T-helper 2 cell treated with Interferon-gamma antibody and Interleukin-4, amounts not matched to agents 100 ng/mL and 5 ng/mL, for 36 hours (primary cell): ENCODE measurements around the gene MTUS2. TPM values are rescaled to one million over a fixed set of nuclear protein-coding genes. Genes with fewer than 3 reads are reported as not detected.

ENCODE experiments used
- intact Hi-C: fragments of 100-400 bp; cut with micrococcal nuclease; formaldehyde crosslinking; loops from one replicate; pipeline ENCODE4 v1.15.1; 2023
- total RNA-seq: library from RNA; stranded (reverse); gene quantifications from 2 replicates; pipeline ENCODE4 v1.2.3, GENCODE V29; 2022

MTUS2 gene
- total RNA-seq, 1 donor from 2014 or later, result not detected

DNA sequence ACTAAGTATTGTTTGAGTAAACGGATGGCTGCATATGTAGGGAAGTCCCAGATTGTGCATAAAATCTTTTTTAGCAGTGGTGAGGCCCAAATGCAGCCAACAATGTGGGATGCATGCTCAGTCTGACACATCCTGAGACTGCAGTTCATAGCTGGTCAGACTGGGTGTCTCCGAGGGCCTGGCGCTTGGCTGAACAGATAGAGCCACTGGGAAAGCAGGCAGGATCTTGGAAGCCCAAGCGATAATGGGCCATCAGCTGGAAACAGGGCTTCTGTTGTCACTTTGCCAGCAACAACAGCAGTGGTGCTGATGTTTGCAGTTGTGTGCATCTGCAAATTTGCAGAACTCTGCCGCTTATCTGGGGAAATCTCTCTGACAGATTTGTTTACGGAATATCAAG lies 36.1 kb downstream of the MTUS2 start:
- intact Hi-C loops, result no loop called here

DNA sequence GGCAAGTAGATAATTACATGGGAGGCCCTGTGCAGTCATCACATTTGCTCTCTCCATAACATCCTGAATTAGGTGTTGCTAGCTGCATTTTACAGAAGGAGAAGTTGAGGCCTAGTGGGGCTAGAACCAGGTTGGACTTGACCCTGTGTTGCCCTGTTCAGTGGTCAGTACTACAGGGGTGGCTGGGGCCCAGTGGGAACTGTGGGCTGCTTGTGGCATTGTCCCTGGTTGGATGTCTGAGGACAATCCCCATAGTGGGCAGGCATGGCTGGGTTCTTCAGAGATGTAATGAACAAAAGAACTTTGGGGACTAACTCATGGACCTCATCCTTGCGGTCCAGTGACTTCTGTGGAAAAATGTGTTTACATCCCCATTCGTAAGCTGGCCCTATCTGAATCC lies 38.9 kb downstream of the MTUS2 start:
- intact Hi-C loops, result no loop called here

DNA sequence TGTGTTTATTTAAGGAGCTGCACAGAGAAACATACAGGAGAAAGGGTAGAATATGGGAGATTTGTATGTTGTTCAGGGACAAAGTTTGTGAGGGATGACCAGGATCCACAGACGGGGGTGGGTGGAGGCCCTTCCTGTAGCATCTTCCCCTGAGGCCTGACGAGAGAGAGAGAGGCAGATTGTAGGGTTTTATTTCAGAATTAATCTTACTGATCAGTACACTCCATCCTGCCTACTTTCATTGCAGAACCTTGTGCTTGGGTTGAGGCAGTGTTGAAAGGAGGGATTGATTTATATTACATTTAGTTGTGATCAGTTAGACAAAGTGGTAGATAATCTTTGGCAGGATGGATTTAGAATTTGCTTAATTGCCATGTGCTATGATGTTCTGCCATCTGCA lies 39.6 kb downstream of the MTUS2 start:
- intact Hi-C loops, result no loop called here

DNA sequence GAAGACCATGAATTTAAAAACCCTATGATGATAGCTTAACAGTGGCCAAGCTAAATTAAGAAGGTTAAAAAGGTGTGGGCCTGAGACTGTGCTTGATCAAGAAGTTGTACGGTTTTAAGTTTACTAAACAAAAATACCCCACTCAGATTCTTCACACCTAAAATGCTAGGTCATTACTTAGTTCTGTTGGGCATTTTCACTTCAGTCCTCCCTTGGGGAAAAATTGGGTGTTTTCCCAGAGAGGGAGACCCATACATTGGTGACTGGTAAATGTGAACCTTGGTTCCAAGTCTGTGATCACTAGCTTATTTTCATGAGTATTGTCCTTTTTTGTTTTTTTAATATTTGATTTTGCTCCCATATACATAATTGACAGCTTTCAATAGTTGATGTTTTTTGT lies 44.4 kb downstream of the MTUS2 start:
- intact Hi-C loops, result no loop called here

DNA sequence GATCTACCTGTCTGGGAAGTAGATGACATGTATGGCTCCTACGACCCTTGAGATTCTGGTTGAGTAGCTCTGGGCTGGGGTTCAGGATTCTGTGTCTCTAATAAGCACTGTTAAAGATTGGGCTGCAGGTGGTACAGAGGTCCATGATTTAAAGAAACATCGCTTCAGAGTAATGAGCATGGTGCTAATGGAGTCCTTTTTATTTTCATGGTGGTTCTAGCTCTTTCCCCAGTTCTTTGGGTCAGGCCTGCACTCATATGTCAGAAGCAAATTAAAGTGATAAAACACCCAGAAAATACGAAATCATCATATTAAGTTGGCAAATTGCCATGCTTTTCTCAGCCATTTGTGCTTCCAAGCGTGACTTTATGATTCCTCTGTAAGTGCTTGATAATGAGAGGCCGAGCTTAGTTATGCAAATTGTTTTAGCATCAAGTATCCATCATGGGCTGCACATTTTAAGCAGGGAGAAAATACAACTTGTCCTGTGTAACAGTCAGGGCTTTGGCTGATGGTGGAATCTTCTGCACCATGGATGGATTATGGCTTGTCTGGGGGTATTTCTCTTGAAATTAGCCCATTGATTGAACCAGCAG lies 45.1 kb downstream of the MTUS2 start:
- intact Hi-C loops, result no loop called here

DNA sequence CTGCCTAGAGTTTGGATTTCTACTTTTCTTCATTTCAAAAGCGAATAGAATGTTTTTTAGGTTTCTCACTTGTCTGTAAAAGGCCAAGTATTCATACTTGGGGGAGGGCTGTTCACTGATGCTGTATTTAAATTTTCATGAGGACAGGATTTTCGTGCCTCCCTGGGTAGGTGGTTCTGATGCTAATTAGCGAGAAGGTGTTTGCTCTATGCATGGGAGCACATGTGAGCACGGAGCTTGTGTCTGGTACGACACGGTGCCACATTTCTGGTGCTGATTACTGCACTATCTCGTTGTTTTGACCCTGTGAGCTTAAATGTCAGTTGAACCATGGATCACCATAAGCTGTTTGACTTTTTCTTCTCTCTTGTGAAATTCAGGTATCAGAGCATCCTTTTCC lies 45.8 kb downstream of the MTUS2 start:
- intact Hi-C loops, result no loop called here

DNA sequence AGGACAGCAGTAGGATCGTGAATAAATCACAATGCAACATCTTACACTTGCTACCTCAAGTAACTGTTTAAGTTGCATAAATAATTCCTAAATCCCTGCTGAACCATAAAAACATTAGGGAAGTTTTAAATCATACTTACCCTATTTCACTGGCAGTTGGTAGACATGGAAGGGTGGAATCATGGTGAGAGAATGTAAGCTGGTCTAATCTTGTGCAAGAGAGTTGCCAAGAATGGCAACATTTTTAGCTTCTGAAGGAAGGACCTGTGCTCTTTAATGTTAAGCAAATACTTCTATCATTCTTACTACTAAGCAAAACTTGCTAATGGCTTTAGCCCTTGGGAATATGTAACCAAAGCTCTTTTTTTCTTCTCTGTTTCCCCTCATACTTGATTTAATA lies 46.8 kb downstream of the MTUS2 start:
- intact Hi-C loops, result no loop called here

DNA sequence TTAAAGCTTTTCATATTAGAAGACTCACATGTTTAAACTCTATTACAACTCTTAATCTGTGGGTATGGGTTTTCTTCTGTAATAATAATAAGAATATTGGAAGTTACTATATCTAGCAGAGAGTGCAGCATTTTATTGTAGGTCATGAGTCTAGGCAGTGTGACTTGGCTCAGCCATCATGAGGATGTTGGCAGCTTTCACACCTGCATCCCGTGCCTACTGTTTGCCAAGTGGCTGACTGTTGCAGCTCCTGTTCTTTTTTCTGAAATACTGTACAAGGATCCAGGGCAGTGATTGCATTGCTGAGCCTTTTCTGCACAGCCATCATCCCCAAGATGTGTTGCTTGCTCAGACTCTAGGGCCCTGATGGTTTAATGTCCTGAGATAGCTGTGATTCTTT lies 47.4 kb downstream of the MTUS2 start:
- intact Hi-C loops, result no loop called here

DNA sequence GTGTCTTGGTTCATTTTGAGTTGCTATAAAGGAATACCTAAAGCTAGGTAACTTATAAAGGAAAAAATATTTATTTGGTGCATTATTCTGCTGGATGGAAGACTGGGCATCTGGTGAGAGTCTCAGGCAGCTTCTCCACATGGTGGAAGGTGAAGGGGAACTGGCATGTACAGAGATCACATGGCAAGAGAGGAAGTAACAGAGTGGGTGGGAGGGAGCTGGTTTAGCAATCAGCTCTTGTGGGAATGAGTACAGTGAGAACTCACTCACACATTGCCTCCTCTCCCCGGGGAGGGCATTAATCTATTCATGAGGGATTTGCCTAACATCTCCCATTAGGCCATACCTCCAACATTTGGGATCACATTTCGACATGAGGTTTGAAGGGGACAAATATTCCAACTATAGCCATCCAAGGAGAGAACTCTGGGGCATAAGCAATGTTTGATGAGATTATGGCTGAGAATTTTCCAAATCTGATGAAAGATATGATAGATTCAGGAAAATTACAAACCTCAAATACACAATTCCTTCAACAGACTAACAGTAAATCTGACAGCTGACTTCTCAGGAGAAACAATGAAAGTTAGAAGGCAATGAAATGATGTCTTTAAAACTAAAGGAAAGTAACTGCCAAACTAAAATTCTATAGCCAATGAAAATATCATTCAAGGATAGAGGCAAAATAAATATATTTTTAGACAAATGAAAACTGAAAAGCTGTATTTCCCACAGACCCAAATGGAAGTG lies 52.5 kb downstream of the MTUS2 start:
- intact Hi-C loops, result no loop called here

DNA sequence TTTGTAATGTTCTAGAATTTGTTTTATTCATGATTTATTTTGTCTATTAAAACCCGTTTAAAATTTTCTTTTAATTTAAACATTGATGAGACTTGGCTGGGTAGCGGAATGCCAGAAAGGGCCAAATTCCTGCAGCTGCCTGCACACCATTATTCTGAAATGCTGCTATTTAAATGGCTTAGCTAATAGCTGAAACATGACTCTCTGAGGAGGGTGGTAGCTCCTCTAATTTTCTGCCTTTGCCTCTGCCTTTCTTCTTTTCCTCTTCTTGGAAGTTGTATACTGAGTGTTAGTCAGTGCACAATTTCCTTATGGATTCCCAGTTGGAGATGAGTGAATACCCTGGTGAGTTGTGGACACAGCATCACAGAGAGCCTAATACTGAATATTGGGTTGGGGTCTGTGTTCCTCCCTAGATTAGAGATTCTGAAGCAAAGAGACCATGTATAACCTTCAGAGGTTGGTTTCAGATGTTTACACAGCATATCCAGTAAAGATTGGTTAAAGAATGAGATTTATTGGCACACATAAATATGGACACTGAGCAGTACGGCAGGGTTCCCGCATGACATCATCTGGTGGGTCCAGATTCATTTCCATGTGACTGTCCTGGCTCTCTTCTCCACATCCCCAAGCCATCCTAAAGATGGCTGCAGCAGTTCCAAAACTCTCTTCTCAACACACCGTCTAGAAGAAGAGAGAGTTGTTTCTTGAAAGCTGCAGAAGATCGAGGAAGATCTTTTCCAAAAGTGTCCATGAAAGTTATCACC lies 55.9 kb downstream of the MTUS2 start:
- intact Hi-C loops, result no loop called here

DNA sequence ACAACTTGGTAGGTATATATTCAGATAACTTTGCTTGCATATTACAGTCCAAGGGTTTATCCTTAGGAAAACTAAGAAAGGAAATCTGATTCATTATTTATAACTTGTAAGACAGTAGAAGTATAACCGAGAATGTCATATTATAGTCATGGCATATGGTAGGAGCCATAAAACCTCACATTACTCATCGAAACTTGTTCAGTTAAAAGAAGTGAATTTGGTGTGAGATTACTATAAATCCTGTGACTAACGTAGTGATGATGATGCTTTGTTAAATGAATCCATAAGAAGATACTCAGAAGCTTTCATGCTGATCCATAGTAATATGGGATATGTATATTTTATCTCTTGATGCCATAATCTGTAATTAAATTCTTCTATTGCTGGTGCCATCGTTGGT lies 57.3 kb downstream of the MTUS2 start:
- intact Hi-C loops, result no loop called here

DNA sequence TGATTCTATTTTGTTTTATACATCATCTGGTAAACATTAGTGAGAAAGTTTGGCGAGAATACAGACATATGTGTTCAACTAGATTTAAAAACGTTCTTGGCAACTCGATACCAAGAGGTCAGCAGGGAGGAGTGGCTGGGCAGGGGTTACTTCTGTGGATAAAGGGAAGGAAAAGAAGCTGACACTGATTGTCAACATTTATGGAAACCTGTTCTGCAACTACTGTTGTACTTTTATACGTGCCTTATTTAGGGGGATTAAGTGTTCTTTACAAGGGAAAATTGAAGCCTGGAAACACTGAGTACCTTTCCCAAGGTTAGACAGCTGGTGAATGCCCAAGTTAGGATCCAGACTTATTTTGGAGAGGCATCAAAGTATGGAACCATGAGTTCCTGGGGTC lies 65.0 kb downstream of the MTUS2 start:
- intact Hi-C loops, result no loop called here

DNA sequence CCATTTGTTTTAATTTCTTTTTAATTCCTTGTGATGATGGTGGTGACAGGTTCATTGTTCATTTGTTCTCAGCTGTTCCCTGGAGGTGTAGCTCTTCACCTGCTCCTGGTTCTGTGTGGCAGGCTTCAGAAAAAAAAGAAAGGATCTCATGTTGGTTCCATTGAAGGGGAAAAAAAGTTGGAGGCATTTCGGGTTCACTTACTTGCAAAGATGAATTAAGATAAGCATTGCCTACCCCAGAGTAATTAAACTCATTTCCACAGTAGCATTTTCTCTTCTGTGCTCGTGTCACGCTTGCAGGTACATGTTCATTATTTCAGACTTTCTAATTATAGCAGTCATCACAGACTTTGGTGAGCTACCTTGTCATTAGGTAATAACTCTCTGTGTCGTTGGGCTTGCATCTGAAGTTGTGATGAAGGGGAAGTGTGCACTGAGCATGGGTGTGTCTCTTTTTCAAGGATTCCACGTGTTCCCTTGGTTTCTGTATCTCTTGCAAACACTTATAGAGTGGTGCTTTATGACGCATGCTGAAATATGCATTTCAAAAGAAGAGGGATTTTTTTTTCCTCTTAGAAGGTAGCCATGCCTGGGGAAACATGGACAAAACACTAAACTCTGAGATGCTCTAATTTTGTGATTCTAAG lies 69.1 kb downstream of the MTUS2 start:
- intact Hi-C loops, result no loop called here

DNA sequence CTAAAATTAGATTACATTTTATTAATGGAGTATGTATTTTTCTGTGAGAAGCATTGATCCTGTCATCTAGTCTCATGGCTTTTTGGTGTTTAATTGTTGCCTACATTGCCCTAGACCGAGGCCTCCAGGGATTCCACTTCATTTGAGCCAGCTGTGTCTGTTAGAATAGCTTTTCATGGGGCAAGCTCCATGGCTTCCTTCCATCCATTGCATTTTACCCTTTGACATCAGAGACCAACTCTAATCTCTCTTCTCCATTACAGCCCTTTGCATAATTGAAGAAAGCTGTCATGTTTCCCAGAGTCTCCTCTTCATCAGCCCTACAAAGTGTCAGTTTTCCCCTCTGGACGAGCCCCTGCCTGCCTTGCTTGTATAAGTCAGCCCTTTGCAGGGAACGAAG lies 70.6 kb downstream of the MTUS2 start:
- intact Hi-C loops, result no loop called here

DNA sequence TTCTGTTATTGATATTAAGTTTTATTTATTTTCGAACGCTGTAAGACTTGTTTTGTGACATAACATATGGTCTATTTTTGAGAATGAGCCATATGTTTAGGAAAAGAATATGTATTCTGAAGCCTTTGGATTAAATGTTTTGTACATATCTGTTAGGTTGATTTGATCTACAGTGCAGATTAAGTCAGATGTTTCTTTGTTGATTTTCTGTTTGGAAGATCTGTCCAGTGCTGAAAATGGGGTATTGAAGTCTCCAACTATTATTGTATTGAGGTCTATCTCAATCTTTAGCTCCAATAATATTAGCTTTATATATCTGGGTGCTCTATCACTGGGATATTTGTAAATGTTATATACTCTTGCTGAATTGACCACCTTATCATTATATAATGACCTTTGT lies 97.9 kb downstream of the MTUS2 start:
- intact Hi-C loops, result no loop called here

DNA sequence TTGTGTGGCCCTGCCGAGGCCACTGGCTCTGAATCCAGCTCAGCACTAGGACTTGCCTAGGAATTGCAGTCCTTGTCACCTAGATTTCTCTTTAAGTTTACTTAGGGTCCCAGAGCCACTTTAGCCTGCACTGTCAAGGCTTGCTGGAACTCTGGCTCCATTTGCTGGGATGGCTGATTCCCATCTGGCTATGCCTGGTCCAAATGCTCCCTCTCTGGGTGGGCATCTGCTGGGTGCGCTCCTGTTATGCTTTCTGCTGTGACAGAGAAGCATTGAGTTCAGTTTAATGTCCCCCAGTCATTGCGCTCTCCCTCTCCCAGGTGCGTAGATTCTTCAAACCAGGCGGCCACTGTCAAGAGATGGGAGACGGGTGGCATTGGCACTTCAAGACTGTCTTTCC lies 102.2 kb downstream of the MTUS2 start:
- intact Hi-C loops, result no loop called here

DNA sequence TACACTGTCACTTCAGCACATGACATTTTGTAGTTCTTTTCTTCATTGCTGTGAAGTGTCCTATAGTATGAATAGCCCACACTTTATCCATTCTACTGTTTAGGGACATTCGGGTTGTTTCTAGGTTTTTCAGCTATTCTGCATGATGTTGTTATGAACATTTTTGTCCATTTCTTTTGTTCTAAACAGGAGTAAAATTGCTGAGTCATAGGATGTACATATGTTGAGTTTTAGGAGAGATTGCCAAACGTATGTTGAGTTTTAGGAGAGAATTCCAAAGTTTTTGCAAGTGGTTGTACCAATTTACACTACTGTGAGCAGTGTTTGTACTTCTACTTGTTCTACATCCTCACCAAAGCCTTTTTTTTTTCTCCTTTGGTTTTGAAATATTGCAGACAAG lies 115.0 kb downstream of the MTUS2 start:
- intact Hi-C loops, result no loop called here

DNA sequence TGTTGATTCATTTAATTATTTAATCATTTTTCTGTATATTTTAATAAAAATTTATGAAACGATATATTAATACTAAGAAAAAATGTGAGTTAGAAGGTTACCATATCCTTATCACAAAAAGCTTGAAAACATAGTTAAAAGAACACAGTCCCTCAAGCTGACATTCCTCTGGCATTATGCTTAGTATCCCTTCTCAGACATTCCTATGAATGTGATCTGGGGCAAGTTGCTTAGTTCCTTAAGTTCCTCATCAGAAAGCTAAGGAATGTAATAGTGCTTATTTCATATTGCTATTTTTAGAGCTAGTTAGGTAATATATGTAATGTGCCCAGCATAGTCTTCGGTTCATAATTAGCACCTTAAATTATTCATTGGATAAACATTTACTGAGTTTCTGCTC lies 122.8 kb downstream of the MTUS2 start:
- intact Hi-C loops, result no loop called here

DNA sequence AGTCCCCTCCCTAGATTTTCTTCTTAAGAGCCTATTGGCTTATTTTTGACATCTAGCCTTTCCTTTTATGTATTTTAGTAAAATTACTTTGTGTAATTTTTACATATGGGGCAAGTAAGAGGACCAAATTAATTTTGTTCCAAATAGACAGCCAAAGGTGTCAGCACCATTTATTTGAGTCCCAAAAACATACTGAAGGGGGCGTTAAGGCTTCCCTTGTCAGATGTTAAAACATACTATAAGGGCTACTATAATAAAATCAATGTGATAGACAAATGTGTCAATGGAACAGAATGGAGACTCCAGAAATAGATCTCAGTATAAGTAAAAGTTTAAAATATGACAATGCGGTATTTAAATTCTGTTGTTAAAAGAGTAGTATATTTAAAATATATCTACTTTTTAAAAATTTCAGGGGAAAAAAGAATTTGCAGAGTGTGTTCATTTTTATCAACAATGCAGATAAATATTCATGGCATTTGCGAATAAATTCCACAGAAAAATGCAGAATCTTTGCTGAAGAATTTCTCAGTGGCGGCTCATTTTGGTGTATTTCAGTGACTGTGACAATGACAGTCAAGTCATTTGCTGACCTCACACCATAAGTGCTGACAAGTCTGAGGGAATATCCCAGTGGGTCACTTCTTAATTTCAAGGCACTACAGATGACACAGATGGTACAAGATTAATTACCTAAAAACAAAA lies 133.7 kb downstream of the MTUS2 start:
- intact Hi-C loops, result no loop called here

DNA sequence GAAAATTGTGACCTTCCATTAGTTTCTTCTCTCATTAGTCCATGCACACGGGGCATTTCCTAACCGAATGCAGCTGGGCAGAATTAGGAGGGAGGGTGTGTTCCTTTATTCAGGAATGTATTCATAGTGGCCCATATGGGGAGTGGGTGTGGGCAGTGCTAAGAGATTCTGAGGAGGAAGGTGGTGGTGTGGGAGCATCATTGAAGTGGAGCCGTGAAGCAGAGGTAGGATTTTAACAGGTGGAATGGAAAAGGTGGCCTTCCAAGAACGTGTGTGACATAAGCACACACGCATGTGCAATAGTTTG lies 134.2 kb downstream of the MTUS2 start:
- intact Hi-C loops, result no loop called here

DNA sequence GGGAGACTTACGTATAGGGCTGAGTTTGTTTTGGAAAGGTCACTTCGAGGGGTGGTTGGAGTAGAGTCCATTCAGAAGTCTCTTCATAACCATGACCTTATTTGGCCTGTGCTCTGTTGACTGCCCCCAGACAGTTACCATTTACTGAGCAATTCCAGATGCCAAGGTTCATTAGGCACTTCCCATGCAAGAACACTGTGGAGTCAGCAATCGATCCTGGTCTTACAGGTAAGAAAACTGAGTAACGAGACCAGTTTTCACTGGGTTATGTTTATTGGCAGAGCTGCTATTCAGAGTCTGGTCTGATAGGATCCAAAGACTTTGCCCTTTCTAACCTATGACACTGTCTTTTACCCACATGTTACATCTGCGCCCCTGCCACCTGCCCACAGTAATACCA lies 134.7 kb downstream of the MTUS2 start:
- intact Hi-C loops, result no loop called here
